LNCaP clone FGC (cell line): ENCODE data around the gene SSU72.

Source experiments
- DNase-seq: peaks from one replicate; pipeline ENCODE4 v3.0.0-alpha.2; 2011; ENCODE audit warnings: low read depth
- H3K4me3 ChIP-seq: 2 replicates; pipeline ENCODE4 v1.5.1; 2011; ENCODE audit warnings: mild to moderate bottlenecking, low read depth, low read length, control low read depth
- CTCF ChIP-seq: IDR thresholded peaks from 2 replicates; pipeline ENCODE4 v1.5.1; 2012; ENCODE audit warnings: mild to moderate bottlenecking; ENCODE audit not compliant: control insufficient read depth, insufficient read depth; ENCODE audit errors: extremely low read depth

The SSU72 gene

GRCh38 chr1:1538989-1539309, 35.7 kb downstream of the SSU72 start:
- TF ChIP-seq CTCF = no peak
- H3K4me3 ChIP-seq = no peak overlapping the region
- DNase-seq = no peak

GRCh38 chr1:1538334-1538733, 36.3 kb downstream of the SSU72 start:
- TF ChIP-seq CTCF = no peak
- no peak for DNase-seq
- no peak overlapping the region for H3K4me3 ChIP-seq

- H3K4me3 ChIP-seq = no peak overlapping the region
- no peak for DNase-seq
- no peak for TF ChIP-seq CTCF
These were observed 36.9 kb downstream of the SSU72 start for GRCh38 chr1:1537626-1538250.

- no peak for TF ChIP-seq CTCF
- no peak overlapping the region for H3K4me3 ChIP-seq
- no peak for DNase-seq
These were observed 37.6 kb downstream of the SSU72 start for GRCh38 chr1:1536938-1537546.

GRCh38 chr1:1536019-1536937, 38.4 kb downstream of the SSU72 start:
- H3K4me3 ChIP-seq = no peak overlapping the region
- no peak for TF ChIP-seq CTCF
- no peak for DNase-seq

GRCh38 chr1:1535201-1536018, 39.3 kb downstream of the SSU72 start:
- DNase-seq = no peak
- no peak for TF ChIP-seq CTCF
- H3K4me3 ChIP-seq = no peak overlapping the region
